ENCODE results near the gene SLC10A7.
"Not testable (repeated sequence)": the region's sequence is repeated elsewhere in the genome, so short reads cannot be mapped to it uniquely, and the experiment has no call there.

SLC10A7 gene

DNA sequence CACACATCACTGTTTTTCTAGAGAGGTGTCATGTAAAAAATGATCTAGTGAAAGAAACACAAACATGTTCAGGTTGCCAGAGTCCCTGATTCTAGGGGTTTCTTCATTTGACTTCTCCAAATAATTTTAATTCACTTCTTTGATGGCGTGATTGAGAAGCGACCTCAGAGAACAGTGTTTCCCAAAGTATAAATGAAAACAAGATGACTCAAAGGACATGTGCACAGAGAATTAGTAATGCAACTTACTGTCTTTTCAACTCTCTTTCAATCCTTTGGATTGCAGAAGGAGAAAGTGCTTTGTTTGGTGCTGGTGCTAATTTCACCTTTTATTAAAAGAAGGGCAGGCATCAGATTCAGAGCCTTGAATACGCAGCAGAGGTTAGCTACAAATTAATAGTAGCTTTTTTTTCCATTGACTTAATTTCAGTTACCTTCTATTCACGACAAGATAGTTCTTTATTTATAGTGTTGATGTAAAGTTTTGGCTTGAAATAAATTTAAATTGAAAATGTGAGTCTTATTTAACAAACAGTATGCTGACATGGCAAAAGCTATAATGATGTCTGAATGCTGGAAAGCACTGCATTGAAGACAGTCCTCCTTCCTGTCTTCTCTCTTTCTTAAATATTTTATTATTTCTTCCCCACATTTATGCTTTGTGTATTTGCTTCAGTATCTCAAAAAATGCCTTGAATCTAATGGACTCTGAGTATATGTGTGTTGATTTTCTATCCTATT lies 85.1 kb downstream of the SLC10A7 start:
- DNase-seq, result no peak

- no peak for DNase-seq
These were observed 85.8 kb downstream of the SLC10A7 start for GRCh38 chr4:146435962-146436361.

DNA sequence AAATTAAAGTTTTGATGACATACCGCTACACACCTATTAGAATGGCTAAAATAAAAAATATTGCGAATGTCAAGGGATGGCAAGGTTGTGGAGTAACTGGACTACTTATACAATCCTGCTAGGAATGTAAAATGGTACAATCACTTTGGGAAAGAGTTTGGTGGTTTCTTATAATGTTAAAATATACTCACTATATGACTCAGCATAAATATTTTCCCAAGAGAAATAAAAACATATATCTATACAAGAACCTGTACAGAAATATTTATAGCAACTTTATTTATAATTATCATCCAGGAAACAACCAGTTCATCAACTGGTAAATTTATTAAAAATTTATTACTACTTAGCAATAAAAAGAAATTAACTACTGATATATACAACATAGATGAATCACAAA lies 89.7 kb downstream of the SLC10A7 start:
- no peak for DNase-seq

- DNase-seq, result no peak
These were observed 93.4 kb downstream of the SLC10A7 start for GRCh38 chr4:146428298-146428697.

- DNase-seq, result no peak
These were observed 103.9 kb downstream of the SLC10A7 start for GRCh38 chr4:146417822-146418221.

DNA sequence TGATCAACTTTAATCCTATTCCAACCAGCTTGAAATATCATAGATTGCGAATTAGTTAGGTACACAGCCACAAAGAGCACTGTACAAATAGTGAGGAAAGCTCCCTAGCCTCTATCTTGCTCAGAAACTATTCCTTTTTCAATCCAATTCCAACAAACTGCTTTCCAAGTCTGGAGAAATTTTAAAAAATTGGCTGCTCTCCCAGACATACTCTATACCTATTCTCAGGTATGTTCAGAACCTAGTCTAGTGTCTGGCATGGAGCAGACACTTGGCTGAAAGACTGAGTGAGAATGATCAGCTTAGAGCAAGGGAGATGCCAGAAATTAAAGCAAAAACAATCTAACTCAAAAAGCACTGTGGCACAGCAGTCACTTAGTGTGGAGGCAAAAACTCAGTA lies 105.9 kb downstream of the SLC10A7 start:
- DNase-seq, result no peak

GRCh38 chr4:146407669-146408084 lies 114.1 kb downstream of the SLC10A7 start:
- no peak for DNase-seq

GRCh38 chr4:146407257-146407656 lies 114.5 kb downstream of the SLC10A7 start:
- DNase-seq, result no peak

- DNase-seq, result no peak
These were observed 120.5 kb downstream of the SLC10A7 start for GRCh38 chr4:146401274-146401673.

- DNase-seq, result no peak
These were observed 122.8 kb downstream of the SLC10A7 start for GRCh38 chr4:146398896-146399445.

DNA sequence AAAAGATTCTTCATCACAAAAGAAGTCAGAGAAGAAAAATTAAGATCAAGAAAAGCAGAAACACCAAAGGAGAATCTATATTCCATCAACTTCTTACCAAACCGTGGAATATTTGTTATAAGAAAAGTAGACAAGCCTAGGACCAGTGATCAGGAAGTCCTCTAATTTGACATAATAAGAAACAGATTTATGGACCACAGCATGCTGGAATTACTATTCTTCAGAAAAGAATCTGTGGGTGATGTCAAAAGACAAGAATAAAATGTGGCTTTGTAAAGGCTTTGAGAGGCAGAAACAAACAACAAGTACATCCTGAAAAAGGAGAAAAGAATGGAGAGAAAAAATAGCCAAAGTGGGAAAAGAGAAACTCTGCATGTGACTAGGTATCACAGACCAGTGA lies 123.3 kb downstream of the SLC10A7 start:
- DNase-seq, result no peak

DNA sequence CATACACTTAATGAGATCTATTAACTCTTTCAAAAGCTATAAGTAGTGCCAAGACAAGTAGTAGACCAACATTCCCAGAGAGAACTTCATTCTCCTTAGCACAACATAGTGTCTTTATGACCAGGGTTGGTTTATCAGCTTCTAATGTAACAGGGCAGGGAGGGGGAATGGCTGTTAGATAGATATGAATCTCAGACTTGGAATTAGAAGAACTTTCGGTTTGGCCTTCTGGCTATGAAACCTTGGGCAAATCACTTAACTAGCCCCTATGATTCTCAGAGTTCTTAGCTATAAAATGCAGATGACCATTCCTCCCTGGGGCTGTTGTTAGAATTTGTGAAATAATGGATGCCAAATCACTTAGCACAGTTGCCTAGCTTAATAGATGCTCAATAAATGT lies 132.2 kb downstream of the SLC10A7 start:
- no peak for DNase-seq

DNA sequence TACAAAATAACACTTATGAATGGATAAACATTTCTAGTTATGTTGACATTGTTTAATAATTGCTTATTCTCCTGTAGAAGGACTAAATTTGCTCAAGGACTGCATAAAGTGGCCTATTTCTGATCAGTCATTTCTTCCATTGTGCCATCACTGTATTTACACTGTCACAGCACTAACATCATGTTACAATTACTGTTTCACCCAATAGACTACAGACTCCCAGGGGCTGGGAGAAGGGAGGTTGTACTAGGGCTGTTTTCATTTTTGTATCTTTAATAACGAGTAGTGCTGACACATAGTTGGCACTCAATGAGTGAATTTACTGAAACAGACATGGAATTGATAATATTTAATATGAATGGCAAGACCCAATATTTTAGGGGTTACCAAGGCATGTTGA lies 139.5 kb downstream of the SLC10A7 start:
- DNase-seq, result no peak

- DNase-seq, result no peak
These were observed 140.4 kb downstream of the SLC10A7 start for GRCh38 chr4:146381263-146381872.

GRCh38 chr4:146379744-146380143 lies 142.0 kb downstream of the SLC10A7 start:
- no peak for DNase-seq

GRCh38 chr4:146371812-146372211 lies 149.9 kb downstream of the SLC10A7 start:
- DNase-seq, result no peak

DNA sequence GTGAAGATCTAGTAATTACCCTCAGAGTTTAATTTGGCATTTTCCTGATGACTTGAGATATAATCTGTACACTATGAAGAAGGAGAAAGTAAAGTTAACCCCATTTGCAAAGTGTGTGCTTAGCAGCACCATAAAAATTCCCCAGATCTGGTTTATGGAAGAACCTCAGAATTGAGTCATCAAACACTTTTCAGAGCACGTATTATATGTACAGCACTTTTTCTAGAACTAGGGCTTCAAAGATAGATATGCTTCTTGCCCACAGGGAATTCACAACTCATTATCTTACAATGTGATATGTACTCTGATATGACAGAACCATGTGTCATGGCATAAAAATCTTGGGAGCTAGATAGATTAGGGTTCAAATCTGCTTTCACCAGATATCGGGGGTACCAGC lies 150.9 kb downstream of the SLC10A7 start:
- no peak for DNase-seq

GRCh38 chr4:146369446-146369845 lies 152.3 kb downstream of the SLC10A7 start:
- no peak for DNase-seq

DNA sequence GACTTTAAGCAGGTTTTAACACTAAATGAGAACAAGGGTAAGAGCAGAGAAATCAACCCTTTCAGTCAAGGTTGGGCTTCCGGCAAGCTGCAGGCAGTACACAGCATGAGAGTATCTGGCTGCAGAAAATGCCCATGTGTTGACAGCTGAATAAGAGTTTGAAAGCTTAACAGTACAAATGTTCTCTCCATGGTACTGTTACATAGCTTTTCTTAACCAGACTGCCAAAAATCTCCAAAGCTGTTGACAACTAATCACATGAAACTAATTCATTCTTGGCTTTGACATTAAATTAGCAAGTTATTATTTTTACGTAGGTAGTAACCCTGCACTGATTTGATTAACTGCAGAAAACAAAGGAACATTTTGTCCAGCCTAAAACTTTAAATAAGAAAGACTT lies 153.5 kb downstream of the SLC10A7 start:
- no peak for DNase-seq

DNA sequence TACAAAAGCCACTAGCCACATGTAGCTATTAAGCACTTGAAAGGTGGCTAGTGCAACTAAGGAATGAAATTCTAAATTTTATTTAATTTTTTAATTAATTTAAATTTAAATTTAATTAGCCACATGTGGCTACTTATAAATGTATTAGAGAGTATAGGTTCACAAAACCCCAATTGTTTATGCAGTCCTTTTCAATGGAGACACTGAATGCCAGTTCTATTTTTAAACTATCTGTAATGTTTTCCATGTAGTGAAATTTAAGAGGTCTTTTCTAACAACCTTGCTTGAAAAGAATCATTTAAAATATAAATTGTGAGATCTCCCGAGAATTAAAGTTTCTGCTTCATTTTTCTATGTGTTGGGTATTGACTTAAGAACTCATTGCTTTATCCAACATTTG lies 154.4 kb downstream of the SLC10A7 start:
- no peak for DNase-seq

DNA sequence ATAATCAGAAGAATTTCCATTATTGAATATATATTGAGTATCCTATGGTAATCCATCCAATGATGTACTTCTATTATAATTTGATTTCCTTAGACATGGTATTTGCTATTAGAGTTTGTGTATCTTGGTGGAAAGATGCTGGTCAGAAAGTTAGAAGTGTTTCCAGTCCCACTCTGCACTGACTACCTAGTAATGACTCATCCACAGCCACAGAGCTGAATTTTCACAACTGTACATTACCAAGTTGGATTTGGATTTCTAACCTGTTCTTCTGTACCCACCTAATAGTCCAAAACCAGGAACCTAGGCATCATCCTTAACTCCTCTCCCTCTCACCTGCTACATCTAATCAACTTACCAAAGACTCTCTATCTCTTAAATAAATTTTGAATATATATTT lies 162.0 kb downstream of the SLC10A7 start:
- no peak for DNase-seq

GRCh38 chr4:146350114-146350513 lies 171.6 kb downstream of the SLC10A7 start:
- not testable (repeated sequence) for DNase-seq

GRCh38 chr4:146349306-146349705 lies 172.4 kb downstream of the SLC10A7 start:
- no peak for DNase-seq

GRCh38 chr4:146347822-146348221 lies 173.9 kb downstream of the SLC10A7 start:
- DNase-seq, result no peak

DNA sequence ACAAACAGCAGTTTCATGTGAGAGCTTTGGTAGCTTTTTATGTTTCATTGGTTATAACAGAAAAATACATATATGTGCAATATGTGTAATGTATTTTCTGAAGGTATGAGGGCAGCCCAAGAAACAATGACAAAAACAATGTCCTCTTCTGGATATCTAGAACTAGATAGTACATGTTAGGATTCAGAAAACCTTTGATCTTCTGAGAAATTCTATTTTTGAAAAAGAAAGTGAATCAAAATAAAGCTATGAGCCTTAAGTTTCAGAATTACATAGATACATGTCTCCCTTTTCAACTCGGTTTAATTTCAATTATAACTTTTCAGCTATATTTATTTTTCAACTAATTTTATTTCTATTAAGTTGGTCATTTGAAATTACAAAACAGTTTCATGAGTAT lies 175.5 kb downstream of the SLC10A7 start:
- DNase-seq, result no peak

Measured in NCI-H524 treated with DMSO at 0.1 percent for 48 hours (cell line).